Fibroblast of pulmonary artery (primary cell): ENCODE data around the gene FTO.

ENCODE experiments used
- DNase-seq: peaks from one replicate; pipeline ENCODE4 v3.0.0-alpha.2; 2010; ENCODE audit warnings: low read depth
- H3K4me3 ChIP-seq: replicated peaks from 2 replicates; pipeline ENCODE4 v1.5.1; 2011; ENCODE audit warnings: low read depth, mild to moderate bottlenecking, control low read depth, low read length, moderate library complexity
- CTCF ChIP-seq: IDR thresholded peaks from 2 replicates; pipeline ENCODE4 v1.5.1; 2011; ENCODE audit warnings: mild to moderate bottlenecking, control low read depth, low read length, inconsistent platforms; ENCODE audit errors: missing control alignments

FTO gene

GRCh38 chr16:53910990-53911389 is 207.0 kb downstream of the FTO start:
- TF ChIP-seq CTCF: no peak
- no peak overlapping the region for H3K4me3 ChIP-seq
- no peak for DNase-seq

DNA sequence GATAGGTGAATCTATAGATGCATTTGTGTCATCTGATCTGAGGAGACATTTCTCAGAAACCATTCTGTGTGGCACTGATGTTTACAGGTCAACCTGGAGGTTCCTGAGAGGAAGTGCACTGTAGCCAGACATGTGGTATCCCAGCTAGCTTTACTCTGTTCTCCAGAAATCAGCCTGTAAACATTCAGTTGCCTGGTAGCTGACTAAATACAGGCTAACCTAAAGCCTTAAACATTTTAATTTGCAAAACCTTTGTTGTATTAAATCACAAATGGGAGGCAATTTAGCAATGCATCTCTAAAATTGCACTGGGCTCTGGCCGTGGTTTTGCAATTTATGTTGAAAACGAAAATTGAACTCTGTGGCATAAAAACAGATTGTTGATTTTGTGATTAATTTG is 207.6 kb downstream of the FTO start:
- no peak for TF ChIP-seq CTCF
- no peak for DNase-seq
- H3K4me3 ChIP-seq: no peak overlapping the region

DNA sequence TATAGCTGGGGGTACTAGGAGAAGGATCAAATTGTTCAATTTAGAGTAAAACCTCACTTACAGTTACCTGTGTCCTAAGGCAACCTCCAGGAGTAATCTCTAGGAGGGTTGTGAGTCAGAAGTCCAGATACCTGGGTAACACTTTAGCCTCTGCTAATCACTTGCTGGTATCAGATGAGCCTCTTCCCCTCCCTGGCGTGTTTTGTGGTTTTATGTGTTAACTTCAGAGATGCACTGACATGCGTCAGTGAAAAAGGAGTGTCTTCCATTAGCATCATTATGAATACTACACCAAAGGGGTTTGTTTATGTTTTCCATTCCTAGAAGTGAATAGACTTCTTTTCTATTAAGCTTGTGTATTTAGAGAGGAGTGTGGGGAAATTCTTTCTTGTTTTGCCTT is 208.2 kb downstream of the FTO start:
- no peak for DNase-seq
- H3K4me3 ChIP-seq: no peak overlapping the region
- no peak for TF ChIP-seq CTCF

DNA sequence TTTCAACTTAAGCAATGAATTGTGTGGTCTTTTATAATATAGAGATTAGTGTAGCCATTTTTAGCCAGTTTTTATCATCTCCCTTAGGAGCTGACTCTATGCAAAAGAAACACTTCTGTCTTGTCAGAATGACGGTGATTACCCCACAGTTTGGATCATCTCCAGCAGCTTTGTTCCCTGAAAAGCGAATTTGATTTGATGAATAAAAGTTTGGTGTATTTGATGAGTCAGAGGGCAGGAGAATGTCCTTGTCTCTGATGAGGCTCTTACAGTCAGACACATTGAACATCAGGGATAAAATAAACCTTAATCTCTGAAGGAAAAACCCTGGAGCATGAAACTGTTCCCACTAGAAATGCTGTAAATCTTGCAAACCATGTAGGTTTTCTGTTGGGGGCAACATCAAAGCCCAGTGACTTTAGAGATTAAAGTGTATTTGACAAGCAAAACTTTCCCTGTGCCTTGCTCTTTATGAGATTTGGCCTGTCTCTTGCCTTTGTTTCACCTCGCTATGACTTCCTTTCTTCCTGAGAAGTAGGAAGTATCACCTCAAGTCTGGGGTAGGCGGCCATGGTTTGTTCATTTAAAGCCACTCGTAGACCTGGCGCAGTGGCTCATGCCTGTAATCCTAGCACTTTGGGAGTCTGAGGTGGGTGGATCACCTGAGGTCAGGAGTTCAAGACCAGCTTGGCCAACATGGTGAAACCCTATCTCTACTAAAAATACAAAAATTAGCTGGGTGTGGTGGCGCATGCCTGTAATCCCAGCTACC is 209.3 kb downstream of the FTO start:
- H3K4me3 ChIP-seq: no peak overlapping the region
- TF ChIP-seq CTCF: no peak
- peak; percentile 97 for DNase-seq

GRCh38 chr16:53913920-53914319 is 210.0 kb downstream of the FTO start:
- TF ChIP-seq CTCF: no peak
- DNase-seq: no peak
- H3K4me3 ChIP-seq: no peak overlapping the region

DNA sequence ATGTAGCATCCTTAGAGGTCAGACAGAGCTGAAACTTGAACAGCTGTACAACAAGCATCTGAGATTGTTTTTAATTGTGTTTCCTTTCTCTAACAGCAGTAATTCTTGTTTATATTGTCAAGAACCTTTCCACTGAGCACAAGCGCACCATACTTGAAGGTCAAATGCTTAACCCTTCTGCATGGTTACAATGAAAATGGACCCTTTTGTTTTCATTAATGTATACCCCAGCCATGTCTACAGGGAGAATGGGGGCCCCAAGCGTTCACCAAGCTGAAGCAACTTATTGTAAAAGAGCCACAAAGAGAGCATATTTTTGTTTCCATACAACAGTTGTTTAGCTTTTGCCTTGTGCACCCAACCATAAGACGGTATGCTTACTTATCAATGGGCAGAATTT is 210.8 kb downstream of the FTO start:
- H3K4me3 ChIP-seq: no peak overlapping the region
- no peak for DNase-seq
- TF ChIP-seq CTCF: no peak
